IPS-18c (cell line): ENCODE measurements around the gene ANKRD17.

Source experiments
- H3K4me3 ChIP-seq: 2 replicates; pipeline ENCODE4 v1.7.0; 2013; ENCODE audit warnings: low read depth, mild to moderate bottlenecking, low read length, moderate library complexity; ENCODE audit not compliant: insufficient read depth
- H3K9me3 ChIP-seq: one replicate; pipeline ENCODE4 v1.6.1; 2013; ENCODE audit warnings: mild to moderate bottlenecking, low read length, moderate library complexity; ENCODE audit not compliant: control insufficient read depth, insufficient read depth

Gene ANKRD17

DNA sequence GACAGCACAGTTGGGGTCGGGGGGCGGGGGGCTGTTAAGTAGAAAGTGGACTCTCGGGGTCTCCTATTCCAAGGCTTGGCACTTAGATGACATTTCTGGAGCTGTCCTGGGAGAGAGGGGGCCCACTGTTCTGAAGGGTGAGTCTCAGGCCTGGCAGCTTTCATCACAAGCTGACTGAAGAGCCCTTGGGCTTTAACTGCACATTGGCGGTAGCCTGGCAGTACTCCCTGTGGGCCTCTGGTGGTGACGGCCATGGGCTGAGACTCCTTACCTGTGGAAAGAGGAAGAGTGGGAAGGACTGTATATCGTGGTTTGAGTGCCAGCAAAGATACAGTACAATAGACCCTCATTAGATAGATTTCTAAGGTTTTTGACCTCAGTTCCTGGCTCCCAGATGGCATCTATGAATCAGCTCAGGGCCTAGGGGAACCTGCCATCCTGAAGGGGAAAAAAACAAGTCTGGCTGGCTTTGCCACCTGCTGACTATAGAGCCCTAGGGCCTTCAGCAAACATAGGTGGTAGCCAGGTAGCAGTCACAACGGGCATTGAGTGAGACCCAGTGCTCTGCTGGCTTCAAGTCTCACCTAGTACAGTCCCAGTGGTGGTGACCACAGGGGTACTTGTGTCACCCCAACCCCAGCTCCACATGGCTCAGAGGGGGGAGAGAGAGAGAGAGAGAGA lies 87.9 kb downstream of the ANKRD17 start:
- no peaks in the 10 kb centered on the region for H3K9me3 ChIP-seq
- no peak overlapping the region for H3K4me3 ChIP-seq

DNA sequence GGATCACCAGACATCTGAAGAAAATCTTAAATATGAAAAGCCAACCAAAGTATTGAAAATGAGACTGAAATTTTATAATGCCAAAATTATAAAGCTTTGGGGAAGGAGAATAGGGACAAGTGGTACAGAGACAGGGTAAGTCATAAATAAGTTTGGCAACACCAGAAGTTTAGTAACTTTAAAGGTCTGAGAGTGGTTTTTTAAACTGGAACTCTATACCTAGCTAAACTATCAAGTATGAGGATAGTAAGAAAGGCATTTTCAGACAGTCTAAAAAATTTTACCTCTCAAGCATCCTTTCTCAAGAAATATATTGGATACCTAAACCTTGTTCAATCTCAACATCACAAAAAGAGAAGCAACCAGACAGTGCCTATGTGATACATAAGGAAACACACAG lies 92.4 kb downstream of the ANKRD17 start:
- Histone ChIP-seq H3K9me3 (no peaks in the 10 kb centered on the region), H3K4me3 (no peak overlapping the region)

DNA sequence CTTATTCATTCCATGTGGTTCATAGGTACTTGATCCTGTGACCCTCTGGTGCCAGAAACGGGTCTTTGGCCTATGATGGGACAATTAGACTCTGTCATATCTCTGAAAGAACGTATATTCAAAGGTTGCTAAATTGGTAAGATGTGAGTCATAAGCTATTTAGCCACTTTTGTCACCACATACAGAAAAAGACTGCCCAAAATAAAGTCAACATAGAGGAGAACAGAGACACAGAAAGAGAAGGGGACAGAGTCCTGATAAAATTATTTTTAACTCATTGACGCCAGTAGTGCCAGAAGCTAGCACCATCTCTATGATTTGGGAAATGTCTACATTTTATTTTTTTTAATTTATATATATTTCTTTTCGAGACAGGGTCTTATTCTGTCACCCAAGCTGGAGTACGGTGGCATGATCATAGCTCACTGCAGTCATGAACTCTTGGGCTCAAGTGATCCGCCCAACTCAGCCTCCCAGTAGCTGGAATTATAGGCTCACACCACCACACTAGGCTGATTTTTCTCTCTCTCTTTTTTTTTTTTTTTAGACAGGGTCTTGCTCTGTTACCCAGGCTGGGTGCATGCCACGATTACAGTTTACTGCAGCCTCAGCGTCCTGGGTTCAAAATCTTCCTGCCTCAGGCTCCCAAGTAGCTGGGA lies 96.9 kb downstream of the ANKRD17 start:
- no peak overlapping the region for H3K4me3 ChIP-seq
- H3K9me3 ChIP-seq: no peaks in the 10 kb centered on the region

DNA sequence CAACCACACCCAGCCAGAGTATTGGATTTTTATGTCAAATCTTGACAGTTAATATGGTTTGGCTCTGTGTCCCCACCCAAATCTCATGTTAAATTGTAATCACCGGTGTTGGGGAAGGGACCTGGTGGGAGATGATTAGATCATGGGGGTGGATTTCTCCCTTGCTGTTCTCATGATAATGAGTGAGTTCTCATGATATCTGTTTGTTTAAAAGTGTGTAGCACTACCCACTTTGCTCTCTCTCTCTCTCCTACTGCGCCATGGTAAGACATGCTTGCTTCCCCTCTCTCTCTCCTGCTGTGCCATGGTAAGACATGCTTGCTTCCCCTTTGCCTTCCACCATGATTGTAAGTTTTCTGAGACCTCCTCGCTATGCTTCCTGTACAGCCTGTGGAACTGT lies 102.2 kb downstream of the ANKRD17 start:
- no peak overlapping the region for H3K4me3 ChIP-seq
- H3K9me3 ChIP-seq: no peaks in the 10 kb centered on the region

DNA sequence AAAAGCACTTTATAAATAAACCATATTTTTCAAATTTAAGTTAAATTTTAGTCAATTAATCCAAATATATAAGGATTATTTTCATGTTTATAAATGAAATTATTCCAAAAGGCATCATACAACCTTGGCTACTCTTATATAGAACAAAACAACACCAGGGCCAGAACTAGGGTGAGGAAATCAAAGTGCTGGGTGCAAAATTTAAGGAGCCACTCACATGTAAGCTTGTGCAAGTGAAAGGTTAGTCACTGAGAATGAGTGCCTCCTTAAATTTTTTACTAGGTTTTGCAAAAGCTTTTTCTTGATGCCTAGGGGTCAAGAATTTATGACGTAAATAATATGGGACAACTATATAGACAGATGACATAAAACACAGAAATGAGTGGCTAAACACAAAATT lies 105.7 kb downstream of the ANKRD17 start:
- Histone ChIP-seq H3K4me3 (no peak overlapping the region), H3K9me3 (no peaks in the 10 kb centered on the region)

DNA sequence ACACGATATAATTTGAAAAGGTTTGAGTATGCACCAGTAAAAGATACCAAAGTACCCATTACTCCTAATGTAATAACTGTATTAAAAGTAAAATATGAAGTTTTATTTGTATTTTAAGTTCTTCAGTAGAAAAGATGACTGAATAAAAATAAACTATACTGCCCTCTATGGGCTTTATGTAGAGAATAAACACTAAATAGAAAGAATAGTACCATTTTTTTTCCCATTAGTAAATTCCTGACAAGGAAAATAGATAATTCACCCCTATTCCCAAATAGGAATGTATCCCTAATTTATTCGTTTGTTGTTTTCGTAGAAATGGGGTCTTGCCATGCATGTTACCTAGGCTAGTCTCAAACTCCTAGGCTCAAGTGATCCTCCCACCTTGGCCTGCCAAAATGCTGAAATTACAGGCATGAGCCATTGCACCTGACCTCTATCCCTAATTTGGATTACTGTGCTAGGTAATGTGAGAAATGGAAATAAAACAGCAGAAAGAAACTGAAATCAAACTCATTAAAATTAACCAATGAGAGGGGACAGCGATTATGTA lies 115.5 kb downstream of the ANKRD17 start:
- H3K4me3 ChIP-seq: no peak overlapping the region
- H3K9me3 ChIP-seq: no peaks in the 10 kb centered on the region

DNA sequence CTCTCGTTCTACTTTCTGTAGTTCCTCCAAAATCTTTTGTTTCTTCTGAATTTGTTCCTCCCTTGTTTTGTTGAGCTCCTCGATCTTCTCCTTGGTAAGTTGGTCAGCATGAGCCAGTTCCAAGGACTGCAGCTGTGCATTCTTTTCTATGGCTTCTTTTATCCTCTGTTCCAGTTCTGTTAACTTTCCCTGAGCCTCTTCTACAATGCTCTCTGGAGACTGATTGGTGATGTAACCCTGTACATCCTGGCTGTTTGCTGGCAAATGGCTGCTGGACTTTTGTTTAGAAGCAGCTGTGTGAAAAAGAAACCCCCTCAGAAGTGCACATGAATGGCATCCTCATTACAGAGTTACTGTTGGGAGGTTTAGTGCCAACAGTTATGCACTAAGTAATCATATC lies 118.6 kb downstream of the ANKRD17 start:
- Histone ChIP-seq H3K4me3 (no peak overlapping the region), H3K9me3 (no peaks in the 10 kb centered on the region)

DNA sequence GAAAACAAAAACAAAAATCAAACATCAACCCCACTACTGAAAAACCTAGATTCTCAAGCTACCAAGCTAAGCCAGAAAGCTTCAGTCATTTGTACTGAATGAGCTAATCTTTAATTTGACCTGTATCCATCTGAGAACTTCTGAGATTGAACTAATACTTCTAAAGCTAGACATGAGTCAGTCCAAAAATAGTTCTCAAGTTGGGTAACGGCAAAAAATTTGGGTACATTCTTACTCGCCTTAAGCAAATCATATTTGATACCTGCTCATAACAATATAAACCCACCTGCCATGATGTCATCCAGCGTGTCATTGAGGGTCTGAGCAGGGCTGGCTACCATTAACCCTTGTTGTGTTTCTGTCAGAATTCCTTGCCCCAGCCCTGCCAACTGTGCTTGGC lies 119.4 kb downstream of the ANKRD17 start:
- Histone ChIP-seq H3K4me3 (no peak overlapping the region), H3K9me3 (no peaks in the 10 kb centered on the region)

DNA sequence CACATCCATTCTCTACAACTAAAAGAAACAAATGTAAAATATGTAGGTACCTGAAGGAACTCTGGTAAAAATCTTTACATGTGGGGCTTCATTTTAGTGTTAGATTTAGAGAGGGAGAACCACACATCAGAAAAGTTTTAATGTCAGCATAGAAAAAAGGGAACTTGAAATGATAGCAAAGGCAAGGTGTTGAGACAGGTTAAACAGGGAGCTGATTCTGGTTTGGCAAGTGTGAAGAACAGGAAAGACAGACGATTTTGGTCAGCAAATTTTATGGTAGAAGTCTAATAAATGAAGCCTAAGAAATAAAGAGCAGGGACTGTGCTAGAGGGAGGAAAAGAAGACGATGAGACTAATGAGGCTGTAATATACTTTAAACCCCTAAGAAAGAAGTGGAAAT lies 121.5 kb downstream of the ANKRD17 start:
- Histone ChIP-seq H3K9me3 (no peaks in the 10 kb centered on the region), H3K4me3 (no peak overlapping the region)

DNA sequence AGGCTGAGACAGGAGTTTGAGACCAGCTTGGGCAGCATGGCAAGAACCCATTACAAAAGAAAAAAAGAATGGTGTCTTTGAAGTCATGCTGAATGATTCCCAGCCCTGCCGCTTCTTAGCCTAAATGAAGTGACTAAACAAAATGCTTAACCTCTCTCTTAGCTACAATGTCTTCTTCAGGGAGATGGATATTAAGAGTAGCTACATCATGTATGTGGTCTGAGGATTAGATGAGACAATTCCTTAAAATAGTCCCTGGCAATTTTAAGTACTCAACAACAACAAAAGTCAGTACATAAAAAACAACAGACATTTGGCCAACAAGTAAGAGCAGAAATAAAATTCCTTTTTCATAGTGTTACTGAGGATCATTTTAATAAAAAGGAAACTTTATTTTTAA lies 124.8 kb downstream of the ANKRD17 start:
- Histone ChIP-seq H3K4me3 (no peak overlapping the region), H3K9me3 (no peaks in the 10 kb centered on the region)

DNA sequence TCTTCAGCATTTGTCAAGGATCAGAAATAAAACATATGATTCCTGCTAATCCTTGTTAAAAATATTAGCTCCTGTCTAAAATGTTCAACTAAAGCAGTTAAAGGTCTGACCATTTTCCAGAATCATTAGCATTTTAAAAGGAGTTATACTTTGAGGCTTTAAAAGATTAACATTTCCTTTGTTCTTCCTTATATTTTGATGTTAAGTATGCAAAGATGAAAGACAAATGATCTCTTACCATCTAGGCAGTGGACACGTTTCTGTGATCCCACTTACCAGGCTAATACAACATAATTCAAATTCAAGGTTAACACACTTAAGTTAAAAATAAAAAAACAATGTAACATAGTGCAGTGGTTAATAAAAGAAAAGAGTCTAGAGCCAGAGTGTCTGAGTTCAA lies 127.3 kb downstream of the ANKRD17 start:
- H3K4me3 ChIP-seq: no peak overlapping the region
- no peaks in the 10 kb centered on the region for H3K9me3 ChIP-seq

DNA sequence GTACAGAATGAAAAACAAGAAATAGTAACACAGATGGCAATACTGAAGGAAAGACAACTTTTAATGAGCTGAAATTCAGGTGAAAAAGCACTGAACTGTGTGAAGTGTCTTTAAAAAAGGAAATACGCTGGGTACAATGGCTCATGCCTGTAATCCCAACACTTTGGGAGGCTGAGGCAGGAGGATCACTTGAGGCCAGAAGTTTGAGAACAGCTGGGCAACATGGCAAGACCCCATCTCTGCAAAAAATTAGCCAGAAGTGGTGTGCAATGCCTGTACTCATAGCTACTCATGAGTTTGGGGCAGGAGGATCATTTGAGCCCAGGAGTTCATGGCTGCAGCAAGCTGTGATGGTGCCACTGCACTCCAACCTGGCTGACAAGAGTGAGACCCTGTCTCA lies 129.3 kb downstream of the ANKRD17 start:
- H3K9me3 ChIP-seq: no peaks in the 10 kb centered on the region
- no peak overlapping the region for H3K4me3 ChIP-seq

DNA sequence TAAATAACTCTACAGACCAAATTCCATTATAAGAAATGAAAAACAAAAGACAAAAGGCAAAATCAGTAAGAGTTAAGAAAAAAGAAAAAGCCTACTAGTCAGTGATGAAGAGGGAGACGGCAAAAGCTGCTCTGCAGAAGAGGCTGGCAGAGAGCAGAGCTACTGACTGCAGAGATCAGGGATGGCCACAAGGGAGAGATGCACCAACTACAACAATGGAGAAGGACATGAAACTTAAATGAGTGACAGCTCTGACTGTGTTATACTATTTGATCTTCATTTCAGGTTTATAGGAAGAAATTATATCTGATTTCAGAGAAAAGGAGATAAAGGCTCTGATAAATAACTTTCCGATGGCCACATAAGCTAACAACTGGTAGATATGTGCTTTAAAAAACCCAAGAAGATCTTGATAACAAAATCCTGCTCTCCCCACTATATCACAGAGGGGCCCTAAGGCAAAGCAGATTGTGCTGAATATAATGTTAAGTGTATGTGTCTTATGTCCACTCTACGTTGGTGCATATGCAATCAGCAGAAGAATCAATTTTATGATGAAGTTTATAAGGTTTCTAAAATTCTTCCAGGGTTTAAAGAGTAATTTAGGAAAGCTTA lies 130.7 kb downstream of the ANKRD17 start:
- H3K4me3 ChIP-seq: no peak overlapping the region
- no peaks in the 10 kb centered on the region for H3K9me3 ChIP-seq

DNA sequence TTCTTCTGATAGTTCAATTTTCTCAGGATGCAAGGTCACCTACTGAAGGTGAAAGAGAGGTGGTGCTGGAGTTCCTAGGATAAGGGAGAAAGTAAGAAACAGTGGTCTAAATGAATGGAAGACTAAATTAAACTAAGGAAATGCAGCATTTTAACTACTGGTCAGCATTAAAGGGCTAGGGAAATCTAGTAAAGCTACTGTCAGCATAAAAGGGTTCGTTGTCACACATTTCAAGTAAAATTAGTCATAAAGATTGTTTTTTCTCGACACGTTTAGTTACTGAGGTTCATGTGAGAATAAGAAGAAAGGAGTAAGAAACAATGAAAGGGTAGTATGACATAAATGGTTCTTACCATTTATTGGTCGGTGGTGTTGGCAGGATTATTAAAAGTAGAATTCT lies 149.1 kb downstream of the ANKRD17 start:
- no peaks in the 10 kb centered on the region for H3K9me3 ChIP-seq

DNA sequence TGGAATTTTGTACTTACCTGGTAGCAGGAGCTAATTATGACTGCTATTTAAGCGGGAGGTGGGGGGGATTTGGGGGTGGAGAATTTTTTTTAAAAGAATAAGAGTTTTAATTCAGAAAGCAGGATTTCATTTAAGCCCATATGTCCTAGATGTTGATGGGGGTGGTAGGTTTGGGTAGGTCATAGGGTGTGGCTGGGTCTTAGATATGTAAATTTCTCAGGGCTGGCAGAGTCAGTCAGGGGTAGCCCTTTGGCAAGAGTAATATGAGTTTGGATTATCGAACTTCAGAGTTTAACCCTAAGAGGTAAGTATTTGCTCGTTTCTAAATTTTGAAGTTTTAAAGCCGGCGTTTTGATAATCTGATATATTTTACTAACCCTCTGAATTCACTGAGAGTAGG lies 153.9 kb downstream of the ANKRD17 start:
- H3K9me3 ChIP-seq: no peaks in the 10 kb centered on the region
- no peak overlapping the region for H3K4me3 ChIP-seq

More for the DNA sequence above, 149.1 kb downstream of the ANKRD17 start:
- no peak overlapping the region for H3K4me3 ChIP-seq

DNA sequence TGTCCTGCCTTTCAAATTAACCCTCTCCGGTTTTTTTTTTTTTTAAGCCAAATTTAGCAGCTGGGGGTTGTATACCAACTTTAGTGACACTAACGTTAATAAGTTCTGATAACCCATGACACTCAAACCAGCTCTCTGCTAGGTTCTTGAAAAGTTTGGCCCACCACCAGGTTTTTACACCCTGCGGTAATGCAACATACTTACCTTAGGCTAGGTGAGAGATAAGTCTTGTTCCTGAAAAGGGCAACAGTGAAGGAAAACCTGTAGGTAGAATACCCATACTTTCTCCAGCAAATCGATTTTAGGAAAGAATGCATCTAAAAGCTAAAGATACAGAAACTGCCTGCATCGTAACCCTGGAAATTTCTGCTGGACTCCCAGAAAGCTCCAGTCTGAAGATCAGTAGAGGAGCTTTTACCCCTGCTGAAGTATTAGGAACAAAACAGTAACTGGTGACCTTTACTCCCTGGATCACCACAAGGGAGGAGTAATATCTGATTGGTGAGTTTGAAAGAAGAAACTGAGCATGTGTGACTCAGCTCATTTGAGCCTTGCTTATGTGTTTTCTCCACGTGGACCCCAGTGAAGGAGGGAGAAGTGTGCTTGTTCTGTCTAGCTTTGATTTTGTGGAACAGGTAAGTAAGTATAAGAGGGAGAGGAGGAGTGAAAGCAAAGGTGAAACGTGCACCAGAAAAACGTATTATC lies 154.6 kb downstream of the ANKRD17 start:
- Histone ChIP-seq H3K4me3 (no peak overlapping the region), H3K9me3 (no peaks in the 10 kb centered on the region)

DNA sequence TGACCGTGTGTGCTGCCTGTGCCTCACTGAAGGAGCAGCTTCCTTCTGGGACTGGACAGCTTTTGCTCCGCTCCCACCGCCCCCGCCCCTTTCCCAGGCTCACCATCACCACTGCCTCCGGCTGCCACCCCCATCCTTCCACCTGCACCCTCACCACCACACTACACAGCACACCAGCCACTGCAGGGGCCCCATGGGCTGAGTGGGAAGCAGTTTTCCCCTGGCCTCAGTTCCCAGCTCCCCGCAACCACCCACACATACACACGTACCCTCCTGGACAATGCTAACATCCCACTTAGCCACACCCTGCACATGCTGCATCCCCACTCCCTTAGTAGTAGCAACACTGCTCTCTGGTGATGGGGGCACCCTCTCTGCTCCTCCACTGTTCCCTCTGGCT lies 159.5 kb downstream of the ANKRD17 start:
- no peaks in the 10 kb centered on the region for H3K9me3 ChIP-seq
- H3K4me3 ChIP-seq: no peak overlapping the region

DNA sequence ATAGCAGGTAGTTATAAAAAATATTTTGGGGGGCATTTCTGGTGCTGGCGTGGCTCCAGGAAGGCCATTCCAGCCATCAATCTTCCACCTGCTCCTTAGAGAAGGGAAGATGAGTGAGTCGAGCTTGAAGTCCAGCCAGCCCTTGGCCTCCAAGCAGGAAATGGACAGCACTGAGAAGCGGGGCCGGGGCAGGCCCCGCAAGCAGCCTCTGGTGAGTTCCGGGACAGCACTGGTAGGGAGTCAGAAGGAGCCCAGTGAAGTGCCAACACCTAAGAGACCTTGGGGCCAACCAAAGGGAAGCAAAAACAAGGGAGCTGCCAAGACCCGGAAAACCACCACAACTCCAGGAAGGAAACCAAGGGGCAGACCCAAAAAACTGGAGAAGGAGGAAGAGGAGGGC lies 159.9 kb downstream of the ANKRD17 start:
- Histone ChIP-seq H3K9me3 (no peaks in the 10 kb centered on the region), H3K4me3 (no peak overlapping the region)
